ENCODE results near the gene SH3BP4. TPM values are rescaled to one million over a fixed set of nuclear protein-coding genes. Genes with fewer than 3 reads are reported as not detected.

The SH3BP4 gene
- total and polyA plus RNA-seq, 2 of the 13 experiments (the other 11 are each of a cell fraction or from before 2014, with no cell fraction given), result 34.6 to 99.1 TPM

- TF ChIP-seq FOXJ3 (CRISPR knock-in tag; IDR thresholded peaks at IDR 0.05; ENCODE audit: borderline replicate concordance) (peak; percentile 96), ZSCAN5A (CRISPR knock-in tag; IDR thresholded peaks at IDR 0.05; ENCODE audit: borderline replicate concordance) (peak; percentile 87; the same call in 1 of the 2 replicates), U2AF1 (optimal IDR thresholded peaks at IDR 0.05; ENCODE audit: low read depth, low read length) (no peak), ZBED4 (CRISPR knock-in tag; IDR thresholded peaks at IDR 0.05; ENCODE audit: borderline replicate concordance) (peak; percentile 95), PRPF4 (IDR thresholded peaks at IDR 0.05; ENCODE audit: low read depth, low read length, poor library complexity, severe bottlenecking) (no peak), SATB2 (CRISPR knock-in tag; IDR thresholded peaks at IDR 0.05) (peak; percentile 93), GTF3A (CRISPR knock-in tag; conservative IDR thresholded peaks at IDR 0.05) (no peak), RORA (CRISPR knock-in tag; IDR thresholded peaks at IDR 0.05) (no peak), ARID5B (CRISPR knock-in tag; IDR thresholded peaks at IDR 0.05) (peak; percentile 94), ZNF484 (CRISPR knock-in tag; IDR thresholded peaks at IDR 0.05; ENCODE audit: borderline replicate concordance, low read depth) (no peak; the same call in 1 of the 2 replicates), ZNF451 (CRISPR knock-in tag; IDR thresholded peaks at IDR 0.05) (peak; percentile 92; the same call in 1 of the 2 replicates), KAT7 (CRISPR knock-in tag; IDR thresholded peaks at IDR 0.05; ENCODE audit: borderline replicate concordance) (0 out of 2 replicates have a peak, but pooled peaks have one; percentile 61), IRF9 (CRISPR knock-in tag; IDR thresholded peaks at IDR 0.05; ENCODE audit: borderline replicate concordance) (peak; percentile 47; the same call in 1 of the 2 replicates), ZMYM3 (CRISPR knock-in tag; IDR thresholded peaks at IDR 0.05) (peak; percentile 93), FOXO1 (CRISPR knock-in tag; IDR thresholded peaks at IDR 0.05) (peak; percentile 96), ZNF550 (CRISPR knock-in tag; IDR thresholded peaks at IDR 0.05; ENCODE audit: borderline replicate concordance) (0 out of 2 replicates have a peak, but pooled peaks have one; percentile 72), KLF6 (CRISPR knock-in tag; IDR thresholded peaks at IDR 0.05) (peak; percentile 80; the same call in 1 of the 2 replicates), CC2D1A (CRISPR knock-in tag; IDR thresholded peaks at IDR 0.05) (no peak), IKZF1 (IDR thresholded peaks at IDR 0.05) (no peak), MED13 (CRISPR knock-in tag; IDR thresholded peaks at IDR 0.05) (peak; percentile 78; the same call in 1 of the 2 replicates)
These were observed 53.9 kb downstream of the SH3BP4 start (continued) for GRCh38 chr2:235005603-235006259.

Measured in HepG2 (cell line).